GM21447 (cell line): ENCODE results near the gene WDR88.

Source experiments
- ATAC-seq: cut with Tn5 transposase; IDR thresholded peaks from one replicate; pipeline ENCODE4 v1.9.1; 2021; ENCODE audit not compliant: unreplicated experiment

The WDR88 gene, protein sequence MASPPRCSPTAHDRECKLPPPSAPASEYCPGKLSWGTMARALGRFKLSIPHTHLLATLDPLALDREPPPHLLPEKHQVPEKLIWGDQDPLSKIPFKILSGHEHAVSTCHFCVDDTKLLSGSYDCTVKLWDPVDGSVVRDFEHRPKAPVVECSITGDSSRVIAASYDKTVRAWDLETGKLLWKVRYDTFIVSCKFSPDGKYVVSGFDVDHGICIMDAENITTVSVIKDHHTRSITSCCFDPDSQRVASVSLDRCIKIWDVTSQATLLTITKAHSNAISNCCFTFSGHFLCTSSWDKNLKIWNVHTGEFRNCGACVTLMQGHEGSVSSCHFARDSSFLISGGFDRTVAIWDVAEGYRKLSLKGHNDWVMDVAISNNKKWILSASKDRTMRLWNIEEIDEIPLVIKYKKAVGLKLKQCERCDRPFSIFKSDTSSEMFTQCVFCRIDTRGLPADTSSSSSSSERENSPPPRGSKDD

DNA sequence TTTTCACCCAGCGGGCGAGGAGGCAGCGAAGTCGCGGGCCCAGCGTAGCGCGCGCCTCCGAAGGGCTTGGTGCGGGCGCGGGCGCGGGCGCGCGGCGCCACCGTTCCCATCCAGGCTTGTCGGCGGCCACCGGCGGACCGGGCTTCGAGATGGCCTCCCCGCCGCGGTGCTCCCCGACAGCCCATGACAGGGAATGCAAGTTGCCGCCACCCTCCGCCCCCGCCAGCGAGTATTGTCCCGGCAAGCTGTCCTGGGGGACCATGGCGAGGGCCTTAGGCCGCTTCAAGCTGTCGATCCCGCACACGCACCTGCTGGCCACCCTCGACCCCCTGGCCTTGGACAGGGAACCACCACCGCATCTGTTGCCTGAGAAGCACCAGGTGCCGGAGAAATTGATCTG, at the start of gene WDR88:
WDR88 (plus strand) TSS at position 94 of the 400 bp plus-strand sequence; CDS start at position 150, 56 bp downstream.
- ATAC-seq, result no peak

DNA sequence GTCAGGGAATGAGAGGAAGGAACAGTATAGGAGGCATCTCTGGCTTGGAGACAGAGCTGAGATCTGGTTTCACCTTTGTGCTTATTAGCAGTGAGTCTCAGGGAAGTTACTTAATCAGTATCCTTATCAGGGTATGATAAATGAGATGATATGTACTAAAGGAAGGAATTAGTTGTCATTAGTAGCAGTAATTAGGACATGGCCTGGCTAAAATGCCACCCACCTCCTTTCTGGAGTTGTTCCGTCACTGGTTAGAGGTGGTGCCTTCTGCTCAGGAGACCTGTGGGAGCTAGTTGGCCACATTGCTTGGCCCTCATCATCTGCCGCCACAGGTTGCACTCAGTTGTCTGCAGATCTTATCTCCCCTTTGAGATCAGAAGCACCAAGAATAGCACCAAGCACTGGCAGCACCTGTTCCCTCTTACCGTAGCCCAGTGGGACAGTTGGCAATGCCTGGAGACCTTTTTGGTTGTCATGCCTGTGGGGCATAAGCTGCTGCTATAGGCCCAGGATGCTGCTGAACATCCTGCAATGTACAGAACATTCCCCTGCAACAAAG, 46.3 kb upstream of the WDR88 start:
- ATAC-seq, result no peak

DNA sequence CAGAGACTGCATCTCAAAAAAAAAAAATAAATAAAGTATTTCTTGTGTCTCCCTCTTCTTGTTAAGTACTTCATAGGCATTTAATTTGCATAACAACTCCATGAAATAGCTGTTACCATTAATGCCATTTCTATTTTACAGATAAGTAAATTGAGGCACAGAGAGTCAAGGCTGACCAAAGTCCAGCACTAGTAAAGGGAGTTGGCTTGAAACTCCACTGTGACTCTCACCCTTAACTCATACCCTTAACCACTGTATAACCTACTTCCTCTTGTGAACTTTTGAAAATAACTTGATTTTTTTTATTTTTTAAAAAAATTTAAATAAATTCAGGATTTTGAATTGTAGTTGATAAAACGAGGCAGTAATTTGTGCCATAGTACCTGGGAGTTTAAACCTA, 45.0 kb upstream of the WDR88 start:
- ATAC-seq, result no peak

DNA sequence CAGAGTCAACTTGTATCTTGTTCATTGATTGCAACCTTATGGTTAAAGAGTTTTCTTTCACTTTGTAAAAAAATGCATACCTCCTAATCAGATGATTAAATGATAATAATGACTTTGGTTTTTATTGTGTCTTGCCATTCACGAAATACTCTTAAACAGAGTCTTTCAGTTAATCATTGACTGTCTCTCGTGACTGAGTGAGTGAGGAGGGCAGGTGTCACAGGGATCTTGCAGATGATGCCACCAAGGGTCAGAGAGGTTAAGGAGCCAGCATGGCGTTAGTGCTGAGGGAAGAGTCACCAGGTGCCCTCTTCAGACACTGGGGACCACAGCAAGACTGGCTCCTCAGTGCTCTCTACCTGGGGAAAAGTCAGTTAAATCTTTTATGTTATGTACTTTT, 42.9 kb upstream of the WDR88 start:
- ATAC-seq, result no peak

DNA sequence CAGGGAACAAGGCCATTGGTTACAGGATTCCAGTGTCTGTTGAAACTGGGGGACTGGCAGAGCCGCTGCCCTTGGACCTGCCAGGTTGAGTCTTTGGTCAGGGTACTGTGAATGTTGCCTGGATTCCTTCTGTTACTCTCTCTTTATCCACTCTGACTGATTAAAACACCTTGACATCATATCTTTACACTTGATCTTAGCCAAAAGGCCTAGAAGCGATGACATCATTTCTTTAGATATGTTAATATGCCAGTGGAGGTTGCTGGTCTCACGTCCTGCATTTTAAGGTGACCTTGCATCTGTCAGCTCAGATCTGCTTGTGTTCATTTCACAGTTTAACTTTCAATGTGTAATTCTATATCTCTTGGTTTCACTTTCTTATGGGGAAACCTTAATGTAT, 41.7 kb upstream of the WDR88 start:
- ATAC-seq, result no peak

DNA sequence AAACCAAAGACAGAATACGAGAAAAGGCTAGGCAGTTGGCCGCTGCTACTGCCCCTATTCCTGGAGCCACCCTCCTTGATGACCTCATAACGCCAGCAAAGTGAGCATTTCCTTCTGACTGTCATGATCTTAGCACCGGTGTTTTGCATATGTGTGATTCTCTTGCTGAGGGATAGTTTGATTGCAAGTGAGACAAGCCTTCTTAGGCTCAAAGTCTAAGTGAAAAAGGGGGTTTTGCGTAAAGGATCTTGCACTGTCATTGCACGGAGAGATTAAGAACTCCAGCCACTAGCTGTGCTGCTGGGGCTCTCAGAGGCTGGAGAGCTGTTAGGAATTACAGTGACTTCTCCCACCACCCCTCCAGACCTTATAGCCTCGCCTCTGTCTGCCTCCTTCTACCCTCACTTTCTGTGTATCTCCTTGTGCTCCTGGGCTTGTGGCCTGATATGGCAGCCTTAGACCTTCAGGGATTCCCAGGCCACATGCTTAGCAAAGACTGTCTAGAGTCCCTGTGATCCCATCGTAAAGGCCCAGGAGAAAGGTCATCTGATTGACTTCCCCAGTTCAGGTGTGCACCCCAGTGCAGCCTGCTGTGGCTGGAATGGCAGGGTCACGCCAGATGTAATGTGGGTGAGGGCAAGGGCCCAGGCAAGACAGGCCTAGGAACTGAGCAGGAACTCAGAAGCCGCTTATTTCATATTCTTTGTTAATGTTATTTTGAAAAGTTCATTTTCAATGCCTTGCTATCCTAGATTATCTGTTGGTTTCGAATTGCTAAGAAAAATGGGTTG, 38.3 kb upstream of the WDR88 start:
- ATAC-seq, result no peak

DNA sequence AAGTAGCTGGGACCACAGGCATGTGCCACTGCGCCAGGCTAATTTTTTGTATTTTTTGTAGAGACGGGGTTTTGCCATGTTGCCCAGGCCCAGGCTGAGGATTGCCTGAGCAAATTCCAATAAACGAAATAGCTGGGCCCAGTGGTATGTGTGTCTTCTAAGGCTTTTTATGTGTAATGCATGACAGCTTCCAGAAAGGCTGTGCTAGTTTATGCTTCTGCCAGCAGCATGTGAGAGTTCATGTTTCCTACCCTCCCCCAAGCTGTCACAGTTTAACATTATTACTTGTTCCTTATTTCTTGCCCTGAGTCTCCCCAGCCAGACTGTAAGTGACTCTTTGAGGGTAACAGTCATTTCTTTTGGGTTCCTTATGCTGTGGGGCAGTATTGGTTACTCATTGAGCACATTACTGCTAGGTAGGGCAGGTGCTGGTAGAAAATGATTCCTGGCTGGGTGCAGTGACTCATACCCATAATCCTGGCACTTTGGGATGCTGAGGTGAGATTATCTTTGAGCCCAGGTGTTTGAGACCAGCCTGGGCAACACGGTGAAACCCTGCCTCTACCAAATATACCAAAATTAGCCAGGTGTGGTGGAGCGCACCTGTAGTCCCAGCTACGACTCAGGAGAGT, 37.4 kb upstream of the WDR88 start:
- ATAC-seq, result no peak

DNA sequence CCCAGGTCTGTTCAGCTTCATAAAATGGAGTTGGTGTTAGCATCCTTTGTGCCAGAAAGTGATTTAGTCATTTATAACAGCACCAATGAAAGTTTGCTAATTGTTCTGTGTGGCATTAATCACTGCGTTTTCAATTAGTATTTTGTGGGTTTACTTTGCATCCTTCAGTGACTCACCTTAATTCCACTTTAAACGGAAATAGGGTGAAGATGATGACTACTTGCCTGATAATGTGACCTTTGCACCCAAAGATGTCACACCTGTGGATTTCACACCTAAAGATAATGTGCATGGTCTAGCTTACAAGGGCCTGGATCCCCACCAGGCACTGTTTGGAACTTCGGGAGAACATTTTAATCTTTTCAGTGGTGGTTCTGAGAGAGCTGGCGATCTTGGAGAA, 35.9 kb upstream of the WDR88 start:
- ATAC-seq, result no peak

DNA sequence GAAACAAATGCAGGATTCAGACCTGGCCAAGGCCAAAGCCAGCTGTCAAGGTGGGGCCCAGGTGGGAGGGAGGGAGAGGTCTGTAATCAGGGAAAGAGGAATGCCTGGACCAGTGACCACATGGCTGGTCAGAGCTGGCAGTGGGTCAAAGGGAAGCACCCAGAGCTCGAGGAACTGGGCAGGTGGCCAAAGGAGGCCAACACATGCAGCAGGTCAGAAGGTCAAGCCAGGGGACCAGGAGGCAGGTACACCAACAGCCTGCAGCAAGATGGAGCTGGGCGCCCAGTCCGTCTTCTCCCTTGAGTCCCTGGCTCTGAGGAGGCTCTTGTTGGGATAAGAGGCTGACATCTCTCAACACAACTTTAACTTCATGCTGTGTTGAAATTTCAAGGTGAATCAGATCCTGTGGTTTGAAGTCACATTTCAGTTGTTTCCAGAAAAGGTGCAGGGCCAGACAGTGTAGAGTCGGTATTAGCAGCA, 33.8 kb upstream of the WDR88 start:
- no peak for ATAC-seq

DNA sequence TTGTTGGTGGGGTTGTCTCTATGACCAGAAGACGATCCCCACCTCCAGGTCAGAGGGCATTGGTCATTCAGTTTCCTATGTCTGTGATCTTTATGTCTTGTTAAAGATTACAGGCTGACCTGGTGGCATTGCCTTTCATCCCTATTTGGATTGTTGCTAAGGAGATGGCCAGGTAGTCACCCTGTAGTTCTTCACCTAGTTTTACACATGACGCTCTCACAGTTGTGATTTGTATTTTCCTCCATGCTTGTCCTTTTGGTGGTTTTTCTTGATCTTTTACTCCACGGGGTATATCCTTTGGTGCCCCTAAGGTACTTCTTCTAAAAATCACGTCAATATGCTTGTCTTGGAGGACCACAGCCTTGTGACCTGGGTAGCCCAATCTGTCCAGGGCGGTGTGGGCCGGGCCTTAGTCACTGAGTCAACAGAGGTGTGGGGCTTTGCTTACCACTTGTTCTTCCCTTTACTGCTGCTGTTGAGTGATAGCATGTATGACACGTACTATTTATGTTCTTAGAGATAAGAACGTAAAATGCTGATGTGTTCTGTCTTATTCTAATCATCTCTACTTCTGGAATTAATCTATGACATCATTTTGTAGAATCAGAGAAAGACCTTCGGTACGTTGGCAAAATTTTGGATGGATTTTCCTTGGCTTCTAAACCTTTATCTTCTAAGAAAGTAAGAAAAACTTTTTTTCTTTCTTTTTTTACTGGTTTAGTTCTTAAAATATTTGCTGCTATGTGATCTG, 30.8 kb upstream of the WDR88 start:
- no peak for ATAC-seq

DNA sequence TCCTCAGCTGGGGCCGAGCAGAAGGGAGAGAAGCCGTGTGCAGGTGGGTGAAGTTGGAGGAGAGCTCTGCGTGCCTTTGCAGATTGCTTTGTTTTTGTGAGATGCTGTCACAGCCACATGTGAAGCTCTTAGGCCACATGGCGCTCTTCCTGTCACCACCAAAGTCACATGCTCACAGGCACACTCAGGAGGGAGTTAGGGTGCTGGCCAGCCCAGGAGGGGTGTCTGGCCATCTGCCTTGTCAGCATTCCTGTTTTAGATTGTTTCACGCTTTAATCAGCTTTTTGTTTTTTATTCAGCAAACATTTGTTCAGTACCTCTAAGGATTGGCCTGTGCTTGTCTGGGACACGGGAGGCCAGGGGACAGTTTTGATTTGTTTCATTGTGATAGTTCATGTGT, 29.0 kb upstream of the WDR88 start:
- ATAC-seq, result no peak

DNA sequence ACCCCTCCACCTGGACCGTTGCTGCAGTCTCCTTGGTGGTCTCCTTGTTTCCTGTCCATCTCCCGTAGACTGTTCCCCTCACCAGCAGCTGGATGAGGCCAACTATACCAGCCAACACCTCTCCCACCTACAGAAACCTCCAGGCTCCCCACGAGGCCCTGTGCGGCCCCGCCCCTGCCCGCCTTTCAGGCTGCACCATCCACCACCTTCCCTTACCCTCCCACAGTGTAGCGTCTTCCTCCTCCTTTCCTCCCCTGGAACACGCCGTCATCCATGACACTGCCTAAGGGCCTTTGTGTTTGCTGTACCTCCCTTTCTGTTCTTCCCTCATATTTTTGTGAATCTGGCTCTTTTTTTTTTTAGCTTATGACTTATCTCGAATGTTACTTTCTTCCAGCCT, 23.8 kb upstream of the WDR88 start:
- ATAC-seq, result no peak

DNA sequence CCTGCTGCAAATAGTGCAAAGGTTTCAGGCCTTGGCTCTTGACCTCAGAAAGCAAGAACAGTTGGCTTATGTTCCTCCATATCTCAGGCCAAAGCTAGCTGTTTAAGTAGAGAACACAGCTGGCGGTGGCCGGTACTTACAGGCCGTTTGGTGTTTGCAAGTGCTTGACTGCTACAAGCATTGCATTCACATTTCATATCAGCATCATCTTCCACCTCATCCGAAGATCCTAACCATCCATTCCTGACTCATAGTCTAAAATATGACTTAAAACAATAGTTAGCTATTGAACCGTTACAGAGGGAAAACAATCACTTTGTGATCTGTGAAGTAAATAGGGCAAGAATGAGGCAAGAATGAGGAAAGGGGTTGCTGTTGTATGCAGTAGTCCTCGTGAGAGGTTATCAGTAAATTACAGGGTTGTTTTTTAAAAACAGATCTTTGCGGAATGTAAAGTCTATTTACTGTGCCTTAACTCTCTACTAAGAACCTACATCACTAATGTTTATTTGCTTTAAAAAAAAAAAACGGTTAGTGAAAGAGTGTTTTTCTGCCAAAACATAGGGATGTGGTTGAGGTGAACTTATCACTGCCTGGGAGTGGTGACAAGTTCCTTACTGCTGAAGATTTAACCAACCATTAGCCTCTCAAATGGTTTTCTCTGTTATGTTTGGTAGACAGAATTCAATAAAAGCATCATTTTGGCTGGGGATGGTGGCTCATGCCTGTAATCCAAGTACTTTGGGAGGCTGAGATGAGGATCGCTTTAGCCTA, 21.6 kb upstream of the WDR88 start:
- ATAC-seq, result no peak

DNA sequence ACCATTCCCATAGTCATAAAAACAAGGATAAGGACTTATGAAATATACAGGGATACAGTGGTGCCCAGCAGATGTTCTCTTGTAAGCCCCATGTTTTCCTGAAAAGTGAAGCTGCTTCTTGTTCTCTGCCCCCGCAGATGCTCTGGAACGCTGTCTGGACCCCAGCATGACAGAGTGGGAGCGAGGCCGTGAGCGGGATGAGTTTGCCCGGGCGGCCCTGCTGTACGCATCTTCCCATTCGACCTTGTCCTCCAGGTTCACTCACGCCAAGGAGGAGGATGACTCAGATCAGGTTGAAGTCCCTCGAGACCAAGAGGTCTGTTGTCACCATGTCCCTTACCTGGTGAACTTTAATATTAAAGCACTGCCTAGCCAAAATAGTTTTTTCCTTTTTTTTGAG, 20.3 kb upstream of the WDR88 start:
- no peak for ATAC-seq

DNA sequence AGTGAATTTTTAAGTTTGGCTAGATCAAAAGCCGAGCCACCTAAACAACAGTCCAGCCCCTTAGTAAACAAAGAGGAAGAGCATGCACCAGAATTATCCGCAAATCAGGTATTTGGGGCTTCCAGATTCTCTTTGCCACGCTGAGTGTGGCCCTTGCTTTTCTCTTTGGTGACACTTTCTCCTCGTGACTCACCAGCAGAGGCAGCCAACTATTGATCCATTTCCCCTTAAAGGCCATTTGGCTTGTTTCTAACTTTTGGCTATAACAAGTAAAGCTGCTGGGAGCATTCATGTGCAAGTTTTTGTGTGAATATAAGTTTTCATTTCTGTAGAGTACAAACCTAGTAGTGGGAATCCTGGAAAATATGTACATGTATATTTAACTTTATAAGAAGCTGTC, 17.6 kb upstream of the WDR88 start:
- ATAC-seq, result no peak

DNA sequence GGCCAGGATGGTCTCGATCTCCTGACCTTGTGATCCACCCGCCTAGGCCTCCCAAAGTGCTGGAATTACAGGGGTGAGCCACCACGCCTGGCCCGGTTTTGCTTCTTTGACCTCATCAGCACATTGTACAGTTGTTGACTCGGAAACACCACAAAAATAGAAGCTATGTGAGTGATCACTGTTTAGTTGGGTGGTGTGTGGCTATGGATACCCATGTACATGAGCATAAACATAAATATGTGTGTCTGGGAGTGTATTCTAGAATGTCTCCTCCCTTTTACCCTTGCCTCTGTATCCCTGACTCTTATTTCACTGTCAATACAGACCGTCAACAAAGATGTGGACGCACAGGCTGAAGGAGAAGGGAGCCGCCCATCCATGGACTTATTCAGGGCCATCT, 14.4 kb upstream of the WDR88 start:
- no peak for ATAC-seq

DNA sequence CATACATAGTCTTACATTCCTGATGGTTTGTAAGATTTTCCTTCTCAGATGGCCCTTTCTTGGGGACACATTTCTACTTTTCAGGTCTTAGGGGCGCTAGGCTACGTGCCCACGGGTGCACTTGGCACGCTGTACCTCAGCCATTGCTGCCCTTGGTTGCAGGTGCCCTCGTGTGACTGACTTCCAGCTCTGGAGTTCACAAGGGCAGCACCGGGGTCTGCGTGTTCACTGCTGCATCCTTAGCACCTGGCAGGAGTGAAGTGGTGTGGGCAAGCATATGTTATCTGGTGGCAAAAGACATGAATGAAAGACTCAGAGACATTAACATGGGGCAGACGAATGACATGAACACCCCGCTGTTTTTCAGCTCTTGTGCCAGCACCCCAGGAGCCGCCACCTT, 13.3 kb upstream of the WDR88 start:
- ATAC-seq, result no peak

DNA sequence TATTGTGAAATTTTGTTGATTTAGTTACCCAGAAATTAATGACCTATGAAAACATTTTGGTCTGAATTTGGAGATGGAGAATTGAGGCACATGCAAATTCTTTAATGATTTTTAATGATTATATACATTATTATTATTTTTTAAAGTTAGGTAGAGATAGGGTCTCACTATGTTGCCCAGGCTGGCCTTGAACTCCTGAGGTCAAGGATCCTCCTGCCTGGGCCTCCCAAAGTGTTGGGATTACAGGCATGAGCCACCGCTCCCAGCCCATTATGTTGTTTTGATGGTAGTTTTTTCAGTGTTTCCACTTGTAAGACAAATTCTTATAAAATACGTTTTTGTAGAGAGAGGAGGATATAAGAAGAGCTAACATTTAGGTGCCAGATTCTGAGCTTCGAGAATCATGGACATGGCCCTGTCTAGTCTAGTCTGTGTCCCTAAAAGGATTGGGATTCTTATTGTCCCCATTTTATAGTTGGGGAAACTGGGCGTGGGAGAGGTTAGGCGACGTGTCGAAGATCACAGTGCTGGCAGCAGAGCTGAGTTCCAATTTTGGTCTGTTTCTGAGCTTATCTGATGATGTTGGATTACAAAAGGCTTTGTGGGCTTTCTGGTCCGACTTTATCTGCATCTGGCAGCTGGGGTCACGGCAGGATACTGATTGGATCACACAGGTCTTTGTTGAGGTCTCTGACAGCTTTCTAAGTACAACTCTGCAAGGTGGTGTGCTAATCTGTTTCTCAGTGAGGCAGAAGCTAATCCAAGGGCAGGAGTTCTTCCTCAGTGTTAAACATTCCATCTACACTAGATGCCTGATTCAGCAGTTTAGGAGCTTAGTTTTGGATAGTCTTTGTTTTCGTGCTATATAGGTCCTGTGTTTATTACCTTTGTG, 7.5 kb upstream of the WDR88 start:
- no peak for ATAC-seq

DNA sequence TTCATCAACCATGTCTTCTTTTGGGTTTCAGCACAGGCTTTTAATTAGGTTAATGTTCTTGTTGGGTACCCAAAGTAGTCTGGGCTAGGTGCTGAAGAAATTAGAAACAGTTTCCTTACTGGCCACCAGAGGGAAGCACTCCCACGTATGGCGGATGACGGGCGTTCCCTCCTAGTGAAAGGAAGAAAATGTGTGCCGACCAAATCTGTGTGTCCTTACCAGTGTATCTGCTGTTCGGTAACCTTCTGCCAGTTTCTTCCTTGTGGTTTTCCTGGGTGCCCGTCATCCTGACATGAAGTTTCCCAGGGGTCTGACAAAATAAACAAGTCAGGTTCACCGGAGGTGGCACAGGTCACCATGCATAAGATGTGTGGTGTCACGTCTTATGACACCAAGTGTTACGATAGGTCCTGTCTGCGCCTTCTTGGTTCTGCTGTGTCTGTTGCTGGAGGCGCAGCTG, 6.0 kb upstream of the WDR88 start:
- ATAC-seq, result peak; percentile 61
